K562 (cell line): Measurements from ENCODE around the gene MPZL1. TPM values are rescaled to one million over a fixed set of nuclear protein-coding genes. Genes with fewer than 3 reads are reported as not detected.

ENCODE experiments used
- MEIS2 ChIP-seq: fragments of 450-650 bp; IDR thresholded peaks from 2 replicates; pipeline ENCODE4 v1.6.1; 2014; ENCODE audit warnings: mild to moderate bottlenecking; ENCODE audit not compliant: partially characterized antibody
- NR2F6 ChIP-seq: fragments of 450-650 bp; formaldehyde crosslinking; IDR thresholded peaks from 2 replicates; pipeline ENCODE4 v1.4.0; 2020; ENCODE audit warnings: mild to moderate bottlenecking
- SIX5 ChIP-seq, 2 experiments: IDR thresholded peaks; 2 replicates each; pipeline ENCODE4 v1.6.1; 2011; ENCODE audit warnings: low read length in 2 of 2, borderline replicate concordance in 1 of 2, low read depth in 1 of 2, mild to moderate bottlenecking in 1 of 2, moderate library complexity in 1 of 2; ENCODE audit not compliant: insufficient read depth in 1 of 2
- SOX6 ChIP-seq: fragments of 450-650 bp; IDR thresholded peaks from 2 replicates; pipeline ENCODE4 v1.6.1; 2014; ENCODE audit warnings: mild to moderate bottlenecking
- SUPT5H ChIP-seq: fragments of 450-650 bp; IDR thresholded peaks from 2 replicates; pipeline ENCODE4 v1.6.1; 2016
- TEAD4 ChIP-seq, 2 experiments: sonication (generic) in 1 of 2; formaldehyde crosslinking in 1 of 2; IDR thresholded peaks; 2 replicates each; pipeline versions ENCODE4 v1.6.1 to v1.8.0; 2012 to 2022; ENCODE audit warnings: borderline replicate concordance in 1 of 2, inconsistent platforms in 1 of 2, low read length in 1 of 2, mild to moderate bottlenecking in 1 of 2, missing genetic modification reagents in 1 of 2
- ZKSCAN8 ChIP-seq: fragments of 200-800 bp; sonication (Bioruptor generic); IDR thresholded peaks from 2 replicates; pipeline ENCODE4 v1.6.1; 2016; ENCODE audit warnings: missing genetic modification characterization, missing compliant biosample characterization
- ZNF133 ChIP-seq: fragments of 250-450 bp; sonication (Bioruptor Pico); IDR thresholded peaks from 2 replicates; pipeline ENCODE4 v1.4.0; 2020; ENCODE audit warnings: mild to moderate bottlenecking
- ZNF445 ChIP-seq: fragments of 250-450 bp; sonication (Bioruptor Pico); IDR thresholded peaks from 2 replicates; pipeline ENCODE4 v1.4.0; 2020; ENCODE audit warnings: low read depth, mild to moderate bottlenecking, moderate library complexity
- polyA plus RNA-seq, 8 experiments: library from polyadenylated mRNA; depleted of rRNA in 4 of 8; stranded (reverse) in 5 of 8; unstranded in 3 of 8; fragments of >200 nt; fragmentation: Nextera tagmentation in 2 of 8; fragmentation: Illumina TruSeq in 1 of 8; extraction: Ambion mirVana in 2 of 8; extraction: Trizol in 1 of 8; gene quantifications; 2 replicates each; pipeline versions ENCODE4 v1.2.1 to v1.2.3, GENCODE V29; 2011 to 2014; ENCODE audit warnings: inconsistent platforms in 1 of 8, missing spikeins in 1 of 8
- total RNA-seq, 7 experiments: library from RNA; depleted of rRNA in 6 of 7; stranded (reverse); fragments of >200 nt in 6 of 7; fragmentation: Illumina TruSeq in 2 of 7; extraction: Trizol in 2 of 7; gene quantifications; 2 replicates each; pipeline versions ENCODE4 v1.2.1 to v1.2.3, GENCODE V29; 2011 to 2021; ENCODE audit warnings: low replicate concordance in 1 of 7
- TF ChIP-seq, protein P1 (sequence below): sonication (generic); formaldehyde crosslinking; IDR thresholded peaks from 2 replicates; pipeline ENCODE4 v1.8.0; 2023; ENCODE audit warnings: mild to moderate bottlenecking, missing genetic modification reagents
- TF ChIP-seq, protein P2 (sequence below): sonication (generic); formaldehyde crosslinking; IDR thresholded peaks from 2 replicates; pipeline ENCODE4 v1.9.0; 2022; ENCODE audit warnings: mild to moderate bottlenecking, missing genetic modification reagents
- TF ChIP-seq, protein P3 (sequence below): sonication (generic); formaldehyde crosslinking; IDR thresholded peaks from 2 replicates; pipeline ENCODE4 v1.8.0; 2022; ENCODE audit warnings: missing genetic modification reagents, mild to moderate bottlenecking, borderline replicate concordance
- TF ChIP-seq, protein P4 (sequence below): sonication (generic); formaldehyde crosslinking; IDR thresholded peaks from 2 replicates; pipeline ENCODE4 v1.8.1; 2023; ENCODE audit warnings: mild to moderate bottlenecking, missing genetic modification reagents
- TF ChIP-seq, protein P5 (sequence below): fragments of 250-450 bp; sonication (Bioruptor Pico); IDR thresholded peaks from 2 replicates; pipeline ENCODE4 v1.4.0; 2020

Gene MPZL1
- total and polyA plus RNA-seq, 9 of the 15 experiments (the other 6 are each of a cell fraction or from before 2014, with no cell fraction given) = 14.5 to 153 (median 66.5) TPM

DNA sequence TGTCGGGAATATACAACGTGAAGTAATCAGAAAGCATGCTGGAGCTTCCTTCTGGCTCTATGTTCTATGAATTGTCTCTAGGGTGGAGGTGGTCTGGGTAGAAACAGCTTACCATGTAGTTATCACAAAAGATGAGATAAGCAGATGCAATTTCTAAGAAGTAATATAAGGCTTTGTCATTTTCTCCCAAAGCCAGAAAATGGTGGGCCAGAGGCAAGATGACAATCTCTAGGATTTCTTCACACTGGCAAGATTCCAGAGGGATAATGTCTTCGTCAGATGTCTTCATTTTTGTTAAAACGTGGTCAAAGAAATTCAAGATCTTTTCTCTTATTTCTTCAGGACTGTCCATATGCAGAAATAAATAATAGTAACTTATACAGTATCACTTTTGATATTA, 114.4 kb downstream of the MPZL1 start (continued):
- TF ChIP-seq, protein P1, sequence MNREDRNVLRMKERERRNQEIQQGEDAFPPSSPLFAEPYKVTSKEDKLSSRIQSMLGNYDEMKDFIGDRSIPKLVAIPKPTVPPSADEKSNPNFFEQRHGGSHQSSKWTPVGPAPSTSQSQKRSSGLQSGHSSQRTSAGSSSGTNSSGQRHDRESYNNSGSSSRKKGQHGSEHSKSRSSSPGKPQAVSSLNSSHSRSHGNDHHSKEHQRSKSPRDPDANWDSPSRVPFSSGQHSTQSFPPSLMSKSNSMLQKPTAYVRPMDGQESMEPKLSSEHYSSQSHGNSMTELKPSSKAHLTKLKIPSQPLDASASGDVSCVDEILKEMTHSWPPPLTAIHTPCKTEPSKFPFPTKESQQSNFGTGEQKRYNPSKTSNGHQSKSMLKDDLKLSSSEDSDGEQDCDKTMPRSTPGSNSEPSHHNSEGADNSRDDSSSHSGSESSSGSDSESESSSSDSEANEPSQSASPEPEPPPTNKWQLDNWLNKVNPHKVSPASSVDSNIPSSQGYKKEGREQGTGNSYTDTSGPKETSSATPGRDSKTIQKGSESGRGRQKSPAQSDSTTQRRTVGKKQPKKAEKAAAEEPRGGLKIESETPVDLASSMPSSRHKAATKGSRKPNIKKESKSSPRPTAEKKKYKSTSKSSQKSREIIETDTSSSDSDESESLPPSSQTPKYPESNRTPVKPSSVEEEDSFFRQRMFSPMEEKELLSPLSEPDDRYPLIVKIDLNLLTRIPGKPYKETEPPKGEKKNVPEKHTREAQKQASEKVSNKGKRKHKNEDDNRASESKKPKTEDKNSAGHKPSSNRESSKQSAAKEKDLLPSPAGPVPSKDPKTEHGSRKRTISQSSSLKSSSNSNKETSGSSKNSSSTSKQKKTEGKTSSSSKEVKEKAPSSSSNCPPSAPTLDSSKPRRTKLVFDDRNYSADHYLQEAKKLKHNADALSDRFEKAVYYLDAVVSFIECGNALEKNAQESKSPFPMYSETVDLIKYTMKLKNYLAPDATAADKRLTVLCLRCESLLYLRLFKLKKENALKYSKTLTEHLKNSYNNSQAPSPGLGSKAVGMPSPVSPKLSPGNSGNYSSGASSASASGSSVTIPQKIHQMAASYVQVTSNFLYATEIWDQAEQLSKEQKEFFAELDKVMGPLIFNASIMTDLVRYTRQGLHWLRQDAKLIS = no peak
- TF ChIP-seq TEAD4 (IDR thresholded peaks at IDR 0.05; ENCODE audit: low read length) = 0 out of 2 replicates have a peak, but pooled peaks have one; percentile 11
- TF ChIP-seq TEAD4 (CRISPR knock-in tag; IDR thresholded peaks at IDR 0.05; ENCODE audit: borderline replicate concordance) = no peak
- TF ChIP-seq ZNF133 (CRISPR knock-in tag) = no peak
- TF ChIP-seq ZKSCAN8 (CRISPR knock-in tag) = no peak
- TF ChIP-seq, protein P2, sequence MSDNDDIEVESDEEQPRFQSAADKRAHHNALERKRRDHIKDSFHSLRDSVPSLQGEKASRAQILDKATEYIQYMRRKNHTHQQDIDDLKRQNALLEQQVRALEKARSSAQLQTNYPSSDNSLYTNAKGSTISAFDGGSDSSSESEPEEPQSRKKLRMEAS (CRISPR knock-in tag) = no peak
- TF ChIP-seq, protein P3, sequence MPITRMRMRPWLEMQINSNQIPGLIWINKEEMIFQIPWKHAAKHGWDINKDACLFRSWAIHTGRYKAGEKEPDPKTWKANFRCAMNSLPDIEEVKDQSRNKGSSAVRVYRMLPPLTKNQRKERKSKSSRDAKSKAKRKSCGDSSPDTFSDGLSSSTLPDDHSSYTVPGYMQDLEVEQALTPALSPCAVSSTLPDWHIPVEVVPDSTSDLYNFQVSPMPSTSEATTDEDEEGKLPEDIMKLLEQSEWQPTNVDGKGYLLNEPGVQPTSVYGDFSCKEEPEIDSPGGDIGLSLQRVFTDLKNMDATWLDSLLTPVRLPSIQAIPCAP (CRISPR knock-in tag) = no peak
- TF ChIP-seq, protein P4, sequence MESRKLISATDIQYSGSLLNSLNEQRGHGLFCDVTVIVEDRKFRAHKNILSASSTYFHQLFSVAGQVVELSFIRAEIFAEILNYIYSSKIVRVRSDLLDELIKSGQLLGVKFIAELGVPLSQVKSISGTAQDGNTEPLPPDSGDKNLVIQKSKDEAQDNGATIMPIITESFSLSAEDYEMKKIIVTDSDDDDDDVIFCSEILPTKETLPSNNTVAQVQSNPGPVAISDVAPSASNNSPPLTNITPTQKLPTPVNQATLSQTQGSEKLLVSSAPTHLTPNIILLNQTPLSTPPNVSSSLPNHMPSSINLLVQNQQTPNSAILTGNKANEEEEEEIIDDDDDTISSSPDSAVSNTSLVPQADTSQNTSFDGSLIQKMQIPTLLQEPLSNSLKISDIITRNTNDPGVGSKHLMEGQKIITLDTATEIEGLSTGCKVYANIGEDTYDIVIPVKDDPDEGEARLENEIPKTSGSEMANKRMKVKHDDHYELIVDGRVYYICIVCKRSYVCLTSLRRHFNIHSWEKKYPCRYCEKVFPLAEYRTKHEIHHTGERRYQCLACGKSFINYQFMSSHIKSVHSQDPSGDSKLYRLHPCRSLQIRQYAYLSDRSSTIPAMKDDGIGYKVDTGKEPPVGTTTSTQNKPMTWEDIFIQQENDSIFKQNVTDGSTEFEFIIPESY (CRISPR knock-in tag) = no peak
- peak; percentile 52; the same call in 1 of the 2 replicates for TF ChIP-seq SOX6
- no peak for TF ChIP-seq ZNF445
- TF ChIP-seq MEIS2 = no peak
- TF ChIP-seq NR2F6 = no peak
- TF ChIP-seq, protein P5, sequence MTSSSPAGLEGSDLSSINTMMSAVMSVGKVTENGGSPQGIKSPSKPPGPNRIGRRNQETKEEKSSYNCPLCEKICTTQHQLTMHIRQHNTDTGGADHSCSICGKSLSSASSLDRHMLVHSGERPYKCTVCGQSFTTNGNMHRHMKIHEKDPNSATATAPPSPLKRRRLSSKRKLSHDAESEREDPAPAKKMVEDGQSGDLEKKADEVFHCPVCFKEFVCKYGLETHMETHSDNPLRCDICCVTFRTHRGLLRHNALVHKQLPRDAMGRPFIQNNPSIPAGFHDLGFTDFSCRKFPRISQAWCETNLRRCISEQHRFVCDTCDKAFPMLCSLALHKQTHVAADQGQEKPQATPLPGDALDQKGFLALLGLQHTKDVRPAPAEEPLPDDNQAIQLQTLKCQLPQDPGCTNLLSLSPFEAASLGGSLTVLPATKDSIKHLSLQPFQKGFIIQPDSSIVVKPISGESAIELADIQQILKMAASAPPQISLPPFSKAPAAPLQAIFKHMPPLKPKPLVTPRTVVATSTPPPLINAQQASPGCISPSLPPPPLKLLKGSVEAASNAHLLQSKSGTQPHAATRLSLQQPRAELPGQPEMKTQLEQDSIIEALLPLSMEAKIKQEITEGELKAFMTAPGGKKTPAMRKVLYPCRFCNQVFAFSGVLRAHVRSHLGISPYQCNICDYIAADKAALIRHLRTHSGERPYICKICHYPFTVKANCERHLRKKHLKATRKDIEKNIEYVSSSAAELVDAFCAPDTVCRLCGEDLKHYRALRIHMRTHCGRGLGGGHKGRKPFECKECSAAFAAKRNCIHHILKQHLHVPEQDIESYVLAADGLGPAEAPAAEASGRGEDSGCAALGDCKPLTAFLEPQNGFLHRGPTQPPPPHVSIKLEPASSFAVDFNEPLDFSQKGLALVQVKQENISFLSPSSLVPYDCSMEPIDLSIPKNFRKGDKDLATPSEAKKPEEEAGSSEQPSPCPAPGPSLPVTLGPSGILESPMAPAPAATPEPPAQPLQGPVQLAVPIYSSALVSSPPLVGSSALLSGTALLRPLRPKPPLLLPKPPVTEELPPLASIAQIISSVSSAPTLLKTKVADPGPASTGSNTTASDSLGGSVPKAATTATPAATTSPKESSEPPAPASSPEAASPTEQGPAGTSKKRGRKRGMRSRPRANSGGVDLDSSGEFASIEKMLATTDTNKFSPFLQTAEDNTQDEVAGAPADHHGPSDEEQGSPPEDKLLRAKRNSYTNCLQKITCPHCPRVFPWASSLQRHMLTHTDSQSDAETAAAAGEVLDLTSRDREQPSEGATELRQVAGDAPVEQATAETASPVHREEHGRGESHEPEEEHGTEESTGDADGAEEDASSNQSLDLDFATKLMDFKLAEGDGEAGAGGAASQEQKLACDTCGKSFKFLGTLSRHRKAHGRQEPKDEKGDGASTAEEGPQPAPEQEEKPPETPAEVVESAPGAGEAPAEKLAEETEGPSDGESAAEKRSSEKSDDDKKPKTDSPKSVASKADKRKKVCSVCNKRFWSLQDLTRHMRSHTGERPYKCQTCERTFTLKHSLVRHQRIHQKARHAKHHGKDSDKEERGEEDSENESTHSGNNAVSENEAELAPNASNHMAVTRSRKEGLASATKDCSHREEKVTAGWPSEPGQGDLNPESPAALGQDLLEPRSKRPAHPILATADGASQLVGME = no peak
- no peak for TF ChIP-seq SUPT5H
- TF ChIP-seq SIX5 (IDR thresholded peaks at IDR 0.05; ENCODE audit: borderline replicate concordance in 1 of 2, insufficient read depth in 1 of 2, low read depth in 1 of 2, low read length in 2 of 2) = no peak
